Measurements from ENCODE around the gene FOXP1. TPM values are rescaled to one million over a fixed set of nuclear protein-coding genes. Genes with fewer than 3 reads are reported as not detected.

The FOXP1 gene
- total and polyA plus RNA-seq, 2 of the 13 experiments (the other 11 are each of a cell fraction or from before 2014, with no cell fraction given), result 40.4 to 59.0 TPM

- ChIA-PET POLR2A (no interaction called here), CTCF (ENCODE audit: low intra/inter-chr PET ratio, low total read pairs) (no interaction called here)
- in situ Hi-C loops (cut with HindIII; ENCODE audit: extremely low pct_ligation_motif_present, low pct_unique_long_range_greater_than_20kb) (no loop called here), intact Hi-C loops (cut with micrococcal nuclease; ENCODE audit: unreplicated experiment) (no loop called here)
- no peak overlapping the region for H3K4me2 ChIP-seq (ENCODE audit: low read depth, low read length)
- H3K79me2 ChIP-seq (ENCODE audit: insufficient read depth, low read length), result no peaks in the 10 kb centered on the region
- no peaks in the 10 kb centered on the region for H3K27me3 ChIP-seq (ENCODE audit: control insufficient read depth in 1 of 2, insufficient read depth in 2 of 2, low read length in 2 of 2)
- no peak overlapping the region for H3K4me3 ChIP-seq (replicated peaks in 1 of 3; ENCODE audit: insufficient read depth in 1 of 3, low read depth in 2 of 3, low read length in 3 of 3)
- TF ChIP-seq KMT2B (CRISPR knock-in tag; IDR thresholded peaks at IDR 0.05) (no peak), KDM1A (CRISPR knock-in tag; IDR thresholded peaks at IDR 0.05) (no peak), IKZF5 (CRISPR knock-in tag; IDR thresholded peaks at IDR 0.05) (no peak), CC2D1A (CRISPR knock-in tag; IDR thresholded peaks at IDR 0.05) (no peak), STAT6 (CRISPR knock-in tag; IDR thresholded peaks at IDR 0.05; ENCODE audit: borderline replicate concordance) (no peak), ZNF510 (CRISPR knock-in tag; IDR thresholded peaks at IDR 0.05; ENCODE audit: low read depth) (no peak)
- 100% methylated on average over 1 of the region's 1 CpG for WGBS (ENCODE audit: low lambda C conversion rate)
- FAIRE-seq, result no peak
- H4K20me1 ChIP-seq (ENCODE audit: insufficient read depth, low read length), result no peaks in the 10 kb centered on the region
- H3K27ac ChIP-seq (ENCODE audit: extremely low read length, insufficient read depth, low read length), result no peak overlapping the region
- BruUV-seq (replicated peaks), result no TSS peak
- no peak for ATAC-seq
- no peak for DNase-seq (ENCODE audit: low spot score)
- no peak overlapping the region for H3K9ac ChIP-seq (ENCODE audit: insufficient read depth, low read depth, low read length)
- no peaks in the 10 kb centered on the region for H3K9me3 ChIP-seq (ENCODE audit: low read length)
- H3K4me1 ChIP-seq (ENCODE audit: insufficient read depth, low read length), result no peaks in the 10 kb centered on the region
- H3K36me3 ChIP-seq (replicated peaks in 1 of 2; ENCODE audit: control insufficient read depth in 1 of 2, insufficient read depth in 2 of 2, low read length in 2 of 2), result peaks cover 0 to 5% of the 10 kb centered on the region in 2 experiments; a peak in 1 of 5 replicates
- H2AFZ ChIP-seq (ENCODE audit: low read length), result no peak overlapping the region
These were observed 399.3 kb downstream of the FOXP1 start for GRCh38 chr3:71184252-71184651.
